ENCODE results near the gene IDH3A. TPM values are rescaled to one million over a fixed set of nuclear protein-coding genes. Genes with fewer than 3 reads are reported as not detected.

The IDH3A gene
- 100 to 1,000 TPM; 106 to 111 TPM for total RNA-seq

- intact Hi-C loops (cut with micrococcal nuclease), result loop anchor here (1.0 kb wide), 2 partner anchors 18 kb away; partner anchors contain the start of gene CIB2
- Mint-ChIP-seq H3K36me3 (peaks cover 5% of the 10 kb centered on the region), H3K27ac (peak within 1 kb of the TSS; percentile 86), H3K4me1 (ENCODE audit: low read depth) (peaks cover 40% of the 10 kb centered on the region), H3K4me3 (peak within 1 kb of the TSS; percentile 94), H3K27me3 (no peaks in the 10 kb centered on the region), H3K9me3 (no peaks in the 10 kb centered on the region)
- CTCF ChIA-PET, result interaction anchor here (1.0 to 3.7 kb wide), 8 partner anchors 10 to 601 kb away, joined by 3 to 22 read pairs (median 4); partner anchors contain the start of gene CIB2
- DNase-seq, result peak; percentile 100
- POLR2A ChIA-PET, result interaction anchor here (0.6 to 1.8 kb wide), 6 partner anchors 10 to 366 kb away, joined by 3 to 6 read pairs (median 4); no protein-coding TSS in a partner anchor
Observed at GRCh38 chr15:78149068-78149804, at the start of gene IDH3A. Gene IDH3A, plus strand, starts transcription at chr15:78149362. Its CDS starts 42 bp downstream, at chr15:78149404.

GRCh38 chr15:78100886-78101285, 48.3 kb upstream of the IDH3A start:
- Mint-ChIP-seq H3K36me3 (no peaks in the 10 kb centered on the region), H3K4me1 (ENCODE audit: low read depth) (peaks cover 32% of the 10 kb centered on the region), H3K9me3 (no peaks in the 10 kb centered on the region), H3K4me3 (no peak overlapping the region), H3K27ac (no peak overlapping the region), H3K27me3 (no peaks in the 10 kb centered on the region)
- intact Hi-C loops (cut with micrococcal nuclease), result no loop called here
- DNase-seq, result peak; percentile 5
- ChIA-PET CTCF (interaction anchor here (9.8 kb wide), 1 partner anchor 134 kb away, joined by 140 read pairs; no protein-coding TSS in a partner anchor), POLR2A (interaction anchor here (1.1 kb wide), 1 partner anchor 35 kb away, joined by 3 read pairs; no protein-coding TSS in a partner anchor)

GRCh38 chr15:78101423-78102105, 47.6 kb upstream of the IDH3A start:
- ChIA-PET CTCF (interaction anchor here (1.0 to 9.8 kb wide), 4 partner anchors 8 to 135 kb away, joined by 4 to 140 read pairs (median 4); no protein-coding TSS in a partner anchor), POLR2A (interaction anchor here (1.1 kb wide), 1 partner anchor 36 kb away, joined by 3 read pairs; no protein-coding TSS in a partner anchor)
- Mint-ChIP-seq H3K4me3 (no peak overlapping the region), H3K36me3 (no peaks in the 10 kb centered on the region), H3K4me1 (ENCODE audit: low read depth) (peaks cover 37% of the 10 kb centered on the region), H3K9me3 (no peaks in the 10 kb centered on the region), H3K27ac (no peak overlapping the region), H3K27me3 (no peaks in the 10 kb centered on the region)
- peak; percentile 4 for DNase-seq
- intact Hi-C loops (cut with micrococcal nuclease), result no loop called here

- CTCF ChIA-PET, result interaction anchor here (1.0 to 9.8 kb wide), 6 partner anchors 9 to 136 kb away, joined by 3 to 140 read pairs (median 4); no protein-coding TSS in a partner anchor
Observed at GRCh38 chr15:78102211-78102610, 47.0 kb upstream of the IDH3A start.

GRCh38 chr15:78102741-78103140, 46.4 kb upstream of the IDH3A start:
- Mint-ChIP-seq H3K4me1 (ENCODE audit: low read depth) (peaks cover 37% of the 10 kb centered on the region), H3K4me3 (no peak overlapping the region)

More at GRCh38 chr15:78102211-78102610, 47.0 kb upstream of the IDH3A start:
- Mint-ChIP-seq H3K4me1 (ENCODE audit: low read depth) (peaks cover 37% of the 10 kb centered on the region), H3K27me3 (no peaks in the 10 kb centered on the region), H3K9me3 (no peaks in the 10 kb centered on the region), H3K4me3 (no peak overlapping the region), H3K27ac (no peak overlapping the region), H3K36me3 (no peaks in the 10 kb centered on the region)
- POLR2A ChIA-PET, result no interaction called here
- intact Hi-C loops (cut with micrococcal nuclease), result no loop called here
- no peak for DNase-seq

GRCh38 chr15:78103406-78104118, 45.6 kb upstream of the IDH3A start:
- POLR2A ChIA-PET, result interaction anchor here (0.6 to 1.3 kb wide), 2 partner anchors 10 to 46 kb away, joined by 3 to 5 read pairs; partner anchors contain the start of gene IDH3A
- H3K36me3 Mint-ChIP-seq, result no peaks in the 10 kb centered on the region
- CTCF ChIA-PET, result interaction anchor here (0.9 to 10.2 kb wide), 10 partner anchors 10 to 145 kb away, joined by 3 to 141 read pairs (median 4); no protein-coding TSS in a partner anchor
- no peak overlapping the region for H3K4me3 Mint-ChIP-seq
- H3K27me3 Mint-ChIP-seq, result no peaks in the 10 kb centered on the region
- H3K4me1 Mint-ChIP-seq (ENCODE audit: low read depth), result peaks cover 39% of the 10 kb centered on the region
- intact Hi-C loops (cut with micrococcal nuclease), result loop anchor here (2.0 kb wide), 1 partner anchor 27 kb away; the partner anchor contains the start of gene TBC1D2B
- DNase-seq, result peak; percentile 87
- no peaks in the 10 kb centered on the region for H3K9me3 Mint-ChIP-seq
- peak overlapping the region; percentile 78 for H3K27ac Mint-ChIP-seq

More at GRCh38 chr15:78102741-78103140, 46.4 kb upstream of the IDH3A start:
- CTCF ChIA-PET, result interaction anchor here (0.9 to 10.2 kb wide), 8 partner anchors 11 to 144 kb away, joined by 3 to 141 read pairs (median 5); no protein-coding TSS in a partner anchor
- intact Hi-C loops (cut with micrococcal nuclease), result no loop called here
- no peak for DNase-seq
- Mint-ChIP-seq H3K36me3 (no peaks in the 10 kb centered on the region), H3K27me3 (no peaks in the 10 kb centered on the region), H3K27ac (no peak overlapping the region), H3K9me3 (no peaks in the 10 kb centered on the region)
- POLR2A ChIA-PET, result no interaction called here

GRCh38 chr15:78104119-78104479, 45.1 kb upstream of the IDH3A start:
- H3K9me3 Mint-ChIP-seq, result no peaks in the 10 kb centered on the region
- ChIA-PET CTCF (interaction anchor here (1.1 to 10.2 kb wide), 9 partner anchors 26 to 145 kb away, joined by 3 to 141 read pairs (median 4); no protein-coding TSS in a partner anchor), POLR2A (interaction anchor here (0.6 to 1.3 kb wide), 2 partner anchors 11 to 45 kb away, joined by 3 to 5 read pairs; partner anchors contain the start of gene IDH3A)
- no peaks in the 10 kb centered on the region for H3K36me3 Mint-ChIP-seq
- no peak overlapping the region for H3K4me3 Mint-ChIP-seq
- peaks cover 39% of the 10 kb centered on the region for H3K4me1 Mint-ChIP-seq (ENCODE audit: low read depth)
- no peak for DNase-seq
- peak overlapping the region; percentile 78 for H3K27ac Mint-ChIP-seq
- no peaks in the 10 kb centered on the region for H3K27me3 Mint-ChIP-seq
- intact Hi-C loops (cut with micrococcal nuclease), result loop anchor here (2.0 kb wide), 1 partner anchor 27 kb away; the partner anchor contains the start of gene TBC1D2B

GRCh38 chr15:78104566-78105475, 44.3 kb upstream of the IDH3A start:
- Mint-ChIP-seq H3K27ac (peak overlapping the region; percentile 78), H3K4me1 (ENCODE audit: low read depth) (peaks cover 39% of the 10 kb centered on the region), H3K36me3 (no peaks in the 10 kb centered on the region), H3K9me3 (no peaks in the 10 kb centered on the region), H3K4me3 (no peak overlapping the region), H3K27me3 (no peaks in the 10 kb centered on the region)
- ChIA-PET POLR2A (no interaction called here), CTCF (interaction anchor here (1.1 to 10.2 kb wide), 8 partner anchors 27 to 146 kb away, joined by 3 to 141 read pairs (median 8); partner anchors contain the start of gene TBC1D2B)
- peak; percentile 19 for DNase-seq
- intact Hi-C loops (cut with micrococcal nuclease), result loop anchor here (2.0 to 5.0 kb wide), 2 partner anchors 28 to 53 kb away; partner anchors contain the start of gene TBC1D2B

GRCh38 chr15:78105476-78106241, 43.5 kb upstream of the IDH3A start:
- peak overlapping the region; percentile 68 for H3K27ac Mint-ChIP-seq
- no peaks in the 10 kb centered on the region for H3K9me3 Mint-ChIP-seq
- H3K4me3 Mint-ChIP-seq, result no peak overlapping the region
- DNase-seq, result peak; percentile 35
- no peaks in the 10 kb centered on the region for H3K27me3 Mint-ChIP-seq
- intact Hi-C loops (cut with micrococcal nuclease), result loop anchor here (2.0 to 5.0 kb wide), 3 partner anchors 29 to 53 kb away; partner anchors contain the start of gene TBC1D2B
- ChIA-PET POLR2A (no interaction called here), CTCF (interaction anchor here (0.7 to 10.2 kb wide), 7 partner anchors 28 to 150 kb away, joined by 3 to 141 read pairs (median 5); partner anchors contain the start of gene TBC1D2B)
- peaks cover 39% of the 10 kb centered on the region for H3K4me1 Mint-ChIP-seq (ENCODE audit: low read depth)
- H3K36me3 Mint-ChIP-seq, result no peaks in the 10 kb centered on the region

GRCh38 chr15:78107471-78107870, 41.7 kb upstream of the IDH3A start:
- H3K4me1 Mint-ChIP-seq (ENCODE audit: low read depth), result peaks cover 39% of the 10 kb centered on the region
- no peak overlapping the region for H3K27ac Mint-ChIP-seq
- H3K27me3 Mint-ChIP-seq, result no peaks in the 10 kb centered on the region
- intact Hi-C loops (cut with micrococcal nuclease), result loop anchor here (2.0 to 5.0 kb wide), 2 partner anchors 39 to 55 kb away; no protein-coding TSS in a partner anchor
- DNase-seq, result no peak
- H3K36me3 Mint-ChIP-seq, result no peaks in the 10 kb centered on the region
- no peak overlapping the region for H3K4me3 Mint-ChIP-seq
- POLR2A ChIA-PET, result no interaction called here
- CTCF ChIA-PET, result interaction anchor here (0.8 to 10.2 kb wide), 28 partner anchors 10 to 330 kb away, joined by 3 to 141 read pairs (median 8); partner anchors contain the start of genes CIB2 and SH2D7
- H3K9me3 Mint-ChIP-seq, result no peaks in the 10 kb centered on the region

Measured in activated CD4-positive, alpha-beta memory T cell treated with anti-CD3 and anti-CD28 coated beads for 36 hours (primary cell).